ENCODE measurements around the gene THRB. TPM values are rescaled to one million over a fixed set of nuclear protein-coding genes. Genes with fewer than 3 reads are reported as not detected.

The THRB gene
- total and polyA plus RNA-seq, 9 of the 15 experiments (the other 6 are each of a cell fraction or from before 2014, with no cell fraction given), result 1.7 to 14.9 (median 6.9) TPM

- no peak for TF ChIP-seq PBX2 (CRISPR knock-in tag; IDR thresholded peaks at IDR 0.05; ENCODE audit: low read depth)
- no peak for TF ChIP-seq PBX2 (tag; conservative IDR thresholded peaks at IDR 0.05; ENCODE audit: low read depth)
- no peak for TF ChIP-seq RREB1 (CRISPR knock-in tag; IDR thresholded peaks at IDR 0.05)
- TF ChIP-seq HES1 (IDR thresholded peaks at IDR 0.05; ENCODE audit: low read depth), result no peak
- no peak for TF ChIP-seq SAP30 (IDR thresholded peaks at IDR 0.05; ENCODE audit: borderline replicate concordance, insufficient read depth, low read depth, low read length, poor library complexity, severe bottlenecking)
- TF ChIP-seq MCM5 (IDR thresholded peaks at IDR 0.05; ENCODE audit: low read depth), result no peak
- TF ChIP-seq RERE (CRISPR knock-in tag; IDR thresholded peaks at IDR 0.05; ENCODE audit: borderline replicate concordance), result no peak
Observed at GRCh38 chr3:24264748-24265158, 229.9 kb downstream of the THRB start (continued).

Measured in K562 (cell line).